ENCODE measurements around the gene CBARP. TPM values are rescaled to one million over a fixed set of nuclear protein-coding genes. Genes with fewer than 3 reads are reported as not detected.

CBARP gene
- total and polyA plus RNA-seq, 2 of the 13 experiments (the other 11 are each of a cell fraction or from before 2014, with no cell fraction given), result 1.2 to 1.4 TPM

DNA sequence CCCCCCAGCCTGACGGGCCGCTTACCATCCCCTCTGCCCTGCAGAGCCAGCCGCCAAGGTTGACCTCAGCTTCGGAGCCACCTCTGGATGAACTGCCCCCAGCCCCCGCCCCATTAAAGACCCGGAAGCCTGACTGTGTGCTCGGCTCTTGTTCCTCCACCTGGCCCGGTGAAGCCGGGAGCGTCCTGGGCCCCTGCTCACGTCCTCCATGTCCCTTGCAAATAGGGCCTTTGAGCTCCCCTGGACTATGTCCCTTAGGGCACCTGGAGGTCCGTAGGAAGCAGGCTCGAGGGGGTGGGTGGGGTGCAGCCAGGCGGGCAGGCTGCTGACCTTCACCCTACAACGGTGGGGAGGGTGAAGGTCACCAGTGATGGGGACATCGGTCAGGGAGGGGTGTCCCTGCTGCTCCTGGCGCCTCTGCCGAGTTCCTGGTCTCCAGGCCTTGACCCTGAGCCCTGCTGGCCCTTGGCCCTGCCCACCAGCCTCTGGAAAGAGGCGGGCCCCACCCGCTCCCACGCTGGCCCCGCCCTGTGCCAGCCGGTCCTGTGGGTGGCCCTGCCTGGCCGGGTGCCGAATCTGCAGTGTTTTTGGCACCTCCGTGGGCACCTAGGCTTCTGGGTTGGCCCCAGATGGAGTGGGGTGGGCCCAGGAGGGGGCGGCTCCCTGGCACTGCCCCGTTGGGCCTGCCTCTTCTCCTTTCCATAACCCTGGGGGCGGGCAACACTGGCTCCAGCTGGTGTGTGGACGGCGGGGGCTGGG lies 7.1 kb upstream of the CBARP start (continued):
- TF ChIP-seq, protein P1, sequence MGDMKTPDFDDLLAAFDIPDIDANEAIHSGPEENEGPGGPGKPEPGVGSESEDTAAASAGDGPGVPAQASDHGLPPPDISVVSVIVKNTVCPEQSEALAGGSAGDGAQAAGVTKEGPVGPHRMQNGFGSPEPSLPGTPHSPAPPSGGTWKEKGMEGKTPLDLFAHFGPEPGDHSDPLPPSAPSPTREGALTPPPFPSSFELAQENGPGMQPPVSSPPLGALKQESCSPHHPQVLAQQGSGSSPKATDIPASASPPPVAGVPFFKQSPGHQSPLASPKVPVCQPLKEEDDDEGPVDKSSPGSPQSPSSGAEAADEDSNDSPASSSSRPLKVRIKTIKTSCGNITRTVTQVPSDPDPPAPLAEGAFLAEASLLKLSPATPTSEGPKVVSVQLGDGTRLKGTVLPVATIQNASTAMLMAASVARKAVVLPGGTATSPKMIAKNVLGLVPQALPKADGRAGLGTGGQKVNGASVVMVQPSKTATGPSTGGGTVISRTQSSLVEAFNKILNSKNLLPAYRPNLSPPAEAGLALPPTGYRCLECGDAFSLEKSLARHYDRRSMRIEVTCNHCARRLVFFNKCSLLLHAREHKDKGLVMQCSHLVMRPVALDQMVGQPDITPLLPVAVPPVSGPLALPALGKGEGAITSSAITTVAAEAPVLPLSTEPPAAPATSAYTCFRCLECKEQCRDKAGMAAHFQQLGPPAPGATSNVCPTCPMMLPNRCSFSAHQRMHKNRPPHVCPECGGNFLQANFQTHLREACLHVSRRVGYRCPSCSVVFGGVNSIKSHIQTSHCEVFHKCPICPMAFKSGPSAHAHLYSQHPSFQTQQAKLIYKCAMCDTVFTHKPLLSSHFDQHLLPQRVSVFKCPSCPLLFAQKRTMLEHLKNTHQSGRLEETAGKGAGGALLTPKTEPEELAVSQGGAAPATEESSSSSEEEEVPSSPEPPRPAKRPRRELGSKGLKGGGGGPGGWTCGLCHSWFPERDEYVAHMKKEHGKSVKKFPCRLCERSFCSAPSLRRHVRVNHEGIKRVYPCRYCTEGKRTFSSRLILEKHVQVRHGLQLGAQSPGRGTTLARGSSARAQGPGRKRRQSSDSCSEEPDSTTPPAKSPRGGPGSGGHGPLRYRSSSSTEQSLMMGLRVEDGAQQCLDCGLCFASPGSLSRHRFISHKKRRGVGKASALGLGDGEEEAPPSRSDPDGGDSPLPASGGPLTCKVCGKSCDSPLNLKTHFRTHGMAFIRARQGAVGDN (CRISPR knock-in tag; IDR thresholded peaks at IDR 0.05), result peak; percentile 91
- TF ChIP-seq CBFB (CRISPR knock-in tag; IDR thresholded peaks at IDR 0.05) (0 out of 2 replicates have a peak, but pooled peaks have one; percentile 27), RFX3 (CRISPR knock-in tag; IDR thresholded peaks at IDR 0.05) (no peak; the same call in 1 of the 2 replicates), SSRP1 (CRISPR knock-in tag; IDR thresholded peaks at IDR 0.05) (peak; percentile 80), BHLHE40 (IDR thresholded peaks at IDR 0.05; ENCODE audit: low read length) (no peak; the same call in 1 of the 2 replicates), RAD51 (IDR thresholded peaks at IDR 0.05; ENCODE audit: borderline replicate concordance) (no peak), FOXP1 (IDR thresholded peaks at IDR 0.05) (no peak), FOXP1 (CRISPR knock-in tag; IDR thresholded peaks at IDR 0.05) (peak; percentile 69), ZGPAT (CRISPR knock-in tag; IDR thresholded peaks at IDR 0.05) (peak; percentile 93), POLR2AphosphoS2 (IDR thresholded peaks at IDR 0.05; ENCODE audit: low read depth, low read length) (no peak), SAFB2 (CRISPR knock-in tag; IDR thresholded peaks at IDR 0.05; ENCODE audit: borderline replicate concordance, low read depth) (no peak; the same call in 1 of the 2 replicates), KMT2A (CRISPR knock-in tag; IDR thresholded peaks at IDR 0.05) (no peak), ZNF660 (CRISPR knock-in tag; IDR thresholded peaks at IDR 0.05; ENCODE audit: borderline replicate concordance, low read depth) (no peak), MYC (CRISPR knock-in tag; IDR thresholded peaks at IDR 0.05; ENCODE audit: borderline replicate concordance) (peak; percentile 81; the same call in 1 of the 2 replicates), TAF15 (IDR thresholded peaks at IDR 0.05; ENCODE audit: low read depth, low read length, poor library complexity, severe bottlenecking) (peak; percentile 28), ZNF138 (CRISPR knock-in tag; IDR thresholded peaks at IDR 0.05; ENCODE audit: low read depth) (no peak), U2AF2 (IDR thresholded peaks at IDR 0.05; ENCODE audit: low read depth, low read length) (no peak), CREM (IDR thresholded peaks at IDR 0.05) (peak; percentile 82), CREM (CRISPR knock-in tag; IDR thresholded peaks at IDR 0.05) (no peak), SATB2 (CRISPR knock-in tag; IDR thresholded peaks at IDR 0.05) (no peak), CCDC6 (CRISPR knock-in tag; IDR thresholded peaks at IDR 0.05) (peak; percentile 90), ZNF282 (IDR thresholded peaks at IDR 0.05; ENCODE audit: partially characterized antibody) (no peak), ZNF225 (CRISPR knock-in tag; IDR thresholded peaks at IDR 0.05) (no peak)
- TF ChIP-seq, protein P2, sequence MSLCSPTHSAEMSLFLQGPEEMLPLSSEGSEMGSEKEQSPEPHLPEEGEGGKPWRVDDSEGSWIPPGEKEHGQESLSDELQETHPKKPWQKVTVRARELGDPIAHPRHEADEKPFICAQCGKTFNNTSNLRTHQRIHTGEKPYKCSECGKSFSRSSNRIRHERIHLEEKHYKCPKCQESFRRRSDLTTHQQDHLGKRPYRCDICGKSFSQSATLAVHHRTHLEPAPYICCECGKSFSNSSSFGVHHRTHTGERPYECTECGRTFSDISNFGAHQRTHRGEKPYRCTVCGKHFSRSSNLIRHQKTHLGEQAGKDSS (CRISPR knock-in tag; IDR thresholded peaks at IDR 0.05; ENCODE audit: borderline replicate concordance, low read depth), result peak; percentile 62
- TF ChIP-seq, protein P3, sequence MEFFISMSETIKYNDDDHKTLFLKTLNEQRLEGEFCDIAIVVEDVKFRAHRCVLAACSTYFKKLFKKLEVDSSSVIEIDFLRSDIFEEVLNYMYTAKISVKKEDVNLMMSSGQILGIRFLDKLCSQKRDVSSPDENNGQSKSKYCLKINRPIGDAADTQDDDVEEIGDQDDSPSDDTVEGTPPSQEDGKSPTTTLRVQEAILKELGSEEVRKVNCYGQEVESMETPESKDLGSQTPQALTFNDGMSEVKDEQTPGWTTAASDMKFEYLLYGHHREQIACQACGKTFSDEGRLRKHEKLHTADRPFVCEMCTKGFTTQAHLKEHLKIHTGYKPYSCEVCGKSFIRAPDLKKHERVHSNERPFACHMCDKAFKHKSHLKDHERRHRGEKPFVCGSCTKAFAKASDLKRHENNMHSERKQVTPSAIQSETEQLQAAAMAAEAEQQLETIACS (CRISPR knock-in tag; IDR thresholded peaks at IDR 0.05), result 0 out of 2 replicates have a peak, but pooled peaks have one; percentile 23
